ENCODE data around the gene CDKL1. TPM values are rescaled to one million over a fixed set of nuclear protein-coding genes. Genes with fewer than 3 reads are reported as not detected.
"Not testable (repeated sequence)": the region's sequence is repeated elsewhere in the genome, so short reads cannot be mapped to it uniquely, and the experiment has no call there.

The CDKL1 gene
- total RNA-seq, 1 experiment from 2014 or later, result 6.1 TPM

GRCh38 chr14:50340045-50340444 is 56.6 kb downstream of the CDKL1 start:
- no peak overlapping the region for H3K27ac ChIP-seq
- H3K9me3 ChIP-seq (replicated peaks), result no peaks in the 10 kb centered on the region
- no peaks in the 10 kb centered on the region for H3K27me3 ChIP-seq
- H3K4me1 ChIP-seq, result peaks cover 5% of the 10 kb centered on the region; the same call in 1 of the 2 replicates
- no peak for DNase-seq
- H3K4me3 ChIP-seq, result no peak overlapping the region
- no peaks in the 10 kb centered on the region for H3K36me3 ChIP-seq

GRCh38 chr14:50339178-50339804 is 57.4 kb downstream of the CDKL1 start:
- H3K4me3 ChIP-seq, result no peak overlapping the region
- H3K27ac ChIP-seq, result no peak overlapping the region
- no peaks in the 10 kb centered on the region for H3K27me3 ChIP-seq
- DNase-seq, result no peak
- no peaks in the 10 kb centered on the region for H3K9me3 ChIP-seq (replicated peaks)
- no peaks in the 10 kb centered on the region for H3K36me3 ChIP-seq
- peaks cover 5% of the 10 kb centered on the region; the same call in 1 of the 2 replicates for H3K4me1 ChIP-seq

- H3K36me3 ChIP-seq, result no peaks in the 10 kb centered on the region
- no peak for DNase-seq
These were observed 58.1 kb downstream of the CDKL1 start for GRCh38 chr14:50338587-50338986.

GRCh38 chr14:50335989-50336824 is 60.5 kb downstream of the CDKL1 start:
- Histone ChIP-seq H3K9me3 (replicated peaks) (no peaks in the 10 kb centered on the region), H3K27ac (no peak overlapping the region), H3K36me3 (no peaks in the 10 kb centered on the region), H3K27me3 (no peaks in the 10 kb centered on the region), H3K4me1 (no peaks in the 10 kb centered on the region), H3K4me3 (no peak overlapping the region)
- DNase-seq, result peak in 1 of 2 experiments; percentile 20

More at GRCh38 chr14:50338587-50338986, 58.1 kb downstream of the CDKL1 start:
- Histone ChIP-seq H3K4me3 (no peak overlapping the region), H3K27ac (no peak overlapping the region), H3K4me1 (peaks cover 5% of the 10 kb centered on the region; the same call in 1 of the 2 replicates), H3K27me3 (no peaks in the 10 kb centered on the region), H3K9me3 (replicated peaks) (no peaks in the 10 kb centered on the region)

- Histone ChIP-seq H3K27me3 (no peaks in the 10 kb centered on the region), H3K36me3 (no peaks in the 10 kb centered on the region), H3K4me3 (no peak overlapping the region), H3K27ac (no peak overlapping the region), H3K4me1 (no peaks in the 10 kb centered on the region), H3K9me3 (replicated peaks) (no peaks in the 10 kb centered on the region)
- DNase-seq, result no peak
These were observed 61.3 kb downstream of the CDKL1 start for GRCh38 chr14:50335389-50335788.

GRCh38 chr14:50334211-50334610 is 62.5 kb downstream of the CDKL1 start:
- no peak for DNase-seq
- Histone ChIP-seq H3K27ac (no peak overlapping the region), H3K4me3 (no peak overlapping the region), H3K27me3 (no peaks in the 10 kb centered on the region), H3K4me1 (no peaks in the 10 kb centered on the region), H3K36me3 (no peaks in the 10 kb centered on the region; the same call in 1 of the 2 replicates), H3K9me3 (replicated peaks) (no peaks in the 10 kb centered on the region)

GRCh38 chr14:50333014-50333509 is 63.6 kb downstream of the CDKL1 start:
- Histone ChIP-seq H3K27me3 (no peaks in the 10 kb centered on the region), H3K27ac (no peak overlapping the region)

GRCh38 chr14:50331596-50331995 is 65.1 kb downstream of the CDKL1 start:
- Histone ChIP-seq H3K27ac (no peak overlapping the region), H3K27me3 (no peaks in the 10 kb centered on the region), H3K4me1 (no peaks in the 10 kb centered on the region), H3K9me3 (replicated peaks) (no peaks in the 10 kb centered on the region), H3K36me3 (no peaks in the 10 kb centered on the region; the same call in 1 of the 2 replicates), H3K4me3 (no peak overlapping the region)
- DNase-seq, result no peak

More at GRCh38 chr14:50333014-50333509, 63.6 kb downstream of the CDKL1 start:
- no peak for DNase-seq
- no peaks in the 10 kb centered on the region; the same call in 1 of the 2 replicates for H3K36me3 ChIP-seq
- no peaks in the 10 kb centered on the region for H3K9me3 ChIP-seq (replicated peaks)
- no peaks in the 10 kb centered on the region for H3K4me1 ChIP-seq
- no peak overlapping the region for H3K4me3 ChIP-seq

GRCh38 chr14:50321009-50321660 is 75.5 kb downstream of the CDKL1 start:
- Histone ChIP-seq H3K36me3 (peaks cover 11% of the 10 kb centered on the region), H3K4me3 (peak overlapping the region; percentile 45), H3K4me1 (no peaks in the 10 kb centered on the region), H3K9me3 (replicated peaks) (no peaks in the 10 kb centered on the region), H3K27ac (0 out of 2 replicates have a peak overlapping the region, but pooled peaks have one; percentile 3), H3K27me3 (no peaks in the 10 kb centered on the region)
- DNase-seq, result peak; percentile 62 to 87

GRCh38 chr14:50320283-50320682 is 76.4 kb downstream of the CDKL1 start:
- Histone ChIP-seq H3K9me3 (replicated peaks) (no peaks in the 10 kb centered on the region), H3K4me1 (no peaks in the 10 kb centered on the region), H3K27ac (no peak overlapping the region), H3K36me3 (peaks cover 11% of the 10 kb centered on the region), H3K27me3 (no peaks in the 10 kb centered on the region), H3K4me3 (no peak overlapping the region)
- no peak for DNase-seq

- Histone ChIP-seq H3K4me1 (no peaks in the 10 kb centered on the region), H3K27me3 (no peaks in the 10 kb centered on the region), H3K4me3 (no peak overlapping the region), H3K9me3 (replicated peaks) (no peaks in the 10 kb centered on the region), H3K36me3 (peaks cover 11% of the 10 kb centered on the region), H3K27ac (no peak overlapping the region)
- no peak for DNase-seq
These were observed 77.0 kb downstream of the CDKL1 start for GRCh38 chr14:50319721-50320120.

- no peak for DNase-seq
- Histone ChIP-seq H3K4me3 (no peak overlapping the region), H3K27me3 (no peaks in the 10 kb centered on the region), H3K9me3 (replicated peaks) (no peaks in the 10 kb centered on the region), H3K4me1 (no peaks in the 10 kb centered on the region), H3K27ac (no peak overlapping the region), H3K36me3 (peaks cover 9% of the 10 kb centered on the region)
These were observed 77.4 kb downstream of the CDKL1 start for GRCh38 chr14:50319293-50319692.

GRCh38 chr14:50318031-50318626 is 78.6 kb downstream of the CDKL1 start:
- no peaks in the 10 kb centered on the region for H3K9me3 ChIP-seq (replicated peaks)
- no peaks in the 10 kb centered on the region for H3K27me3 ChIP-seq
- no peaks in the 10 kb centered on the region for H3K4me1 ChIP-seq
- peaks cover 4% of the 10 kb centered on the region for H3K36me3 ChIP-seq
- DNase-seq, result peak in 1 of 2 experiments; percentile 27
- H3K4me3 ChIP-seq, result no peak overlapping the region
- H3K27ac ChIP-seq, result no peak overlapping the region

- not testable (repeated sequence) for H3K27me3 ChIP-seq; H3K4me1 ChIP-seq; H3K9me3 ChIP-seq (replicated peaks); H3K27ac ChIP-seq; H3K4me3 ChIP-seq; H3K36me3 ChIP-seq; DNase-seq
These were observed 82.6 kb downstream of the CDKL1 start for GRCh38 chr14:50314098-50314497.

Data from SJCRH30 (cell line).